OCI-LY3 (cell line): ENCODE measurements around the gene ABCG4.

ENCODE experiments used
- H2AFZ ChIP-seq: fragments of 200-600, 300-600 bp; shearing (Covaris generic); 2 replicates; pipeline ENCODE4 v1.6.0; 2014; ENCODE audit warnings: antibody characterized with exemption, low read depth, low read length
- H3K27ac ChIP-seq: fragments of 200-600, 300-600 bp; sonication (generic); 2 replicates; pipeline ENCODE4 v1.5.1; 2014; ENCODE audit warnings: mild to moderate bottlenecking, low read length, moderate library complexity, mixed read lengths
- H3K27me3 ChIP-seq: fragments of 200-600, 300-600 bp; sonication (generic); 2 replicates; pipeline ENCODE4 v1.6.1; 2014; ENCODE audit warnings: low read depth, low read length, mixed read lengths
- H3K36me3 ChIP-seq: fragments of 200-600, 300-600 bp; sonication (generic); replicated peaks from 2 replicates; pipeline ENCODE3; 2014; ENCODE audit warnings: low read depth, low read length, mixed read lengths
- H3K4me1 ChIP-seq: fragments of 300-600, 200-600 bp; sonication (generic); 2 replicates; pipeline ENCODE4 v1.6.1; 2014; ENCODE audit warnings: low read length, mixed read lengths
- H3K4me2 ChIP-seq: fragments of 200-600, 300-600 bp; sonication (generic); 2 replicates; pipeline ENCODE4 v1.6.1; 2014; ENCODE audit warnings: low read length, mixed read lengths
- H3K4me3 ChIP-seq: fragments of 300-600, 200-600 bp; sonication (generic); 2 replicates; pipeline ENCODE4 v1.5.1; 2014; ENCODE audit warnings: antibody characterized with exemption, mild to moderate bottlenecking, low read length, moderate library complexity
- H3K79me2 ChIP-seq: fragments of 300-600, 200-600 bp; shearing (Covaris generic); 2 replicates; pipeline ENCODE4 v1.6.1; 2014; ENCODE audit warnings: mild to moderate bottlenecking, low read length, mixed read lengths
- H3K9ac ChIP-seq: fragments of 300-600, 200-600 bp; shearing (Covaris generic); 2 replicates; pipeline ENCODE4 v1.6.0; 2014; ENCODE audit warnings: mild to moderate bottlenecking, low read length, moderate library complexity
- H3K9me3 ChIP-seq: fragments of 200-600, 300-600 bp; shearing (Covaris generic); 2 replicates; pipeline ENCODE4 v1.6.1; 2014; ENCODE audit warnings: low read length, mixed read lengths; ENCODE audit not compliant: insufficient read depth
- H4K20me1 ChIP-seq: fragments of 200-600, 300-600 bp; sonication (generic); 2 replicates; pipeline ENCODE4 v1.6.1; 2016; ENCODE audit warnings: low read length, mixed read lengths; ENCODE audit not compliant: insufficient read depth
- EZH2phosphoT487 ChIP-seq: fragments of 200-600 bp; shearing (Covaris generic); IDR thresholded peaks from 2 replicates; pipeline ENCODE4 v1.6.1; 2018; ENCODE audit warnings: antibody characterized with exemption, mixed run types, low read depth
- TF ChIP-seq, protein P1 (sequence below): fragments of 200-600, 300-600 bp; sonication (generic); IDR thresholded peaks from 2 replicates; pipeline ENCODE4 v1.5.1; 2014; ENCODE audit warnings: antibody characterized with exemption, low read length, low read depth

Gene ABCG4

GRCh38 chr11:119185981-119186634, 37.3 kb downstream of the ABCG4 start:
- Histone ChIP-seq H3K9me3 (no peaks in the 10 kb centered on the region), H3K36me3 (peaks cover 20% of the 10 kb centered on the region), H3K4me3 (no peak overlapping the region), H4K20me1 (no peaks in the 10 kb centered on the region), H3K27ac (no peak overlapping the region), H3K9ac (no peak overlapping the region), H3K27me3 (no peaks in the 10 kb centered on the region), H3K79me2 (no peaks in the 10 kb centered on the region), H3K4me2 (no peak overlapping the region), H3K4me1 (no peaks in the 10 kb centered on the region), H2AFZ (no peak overlapping the region)
- TF ChIP-seq, protein P1, sequence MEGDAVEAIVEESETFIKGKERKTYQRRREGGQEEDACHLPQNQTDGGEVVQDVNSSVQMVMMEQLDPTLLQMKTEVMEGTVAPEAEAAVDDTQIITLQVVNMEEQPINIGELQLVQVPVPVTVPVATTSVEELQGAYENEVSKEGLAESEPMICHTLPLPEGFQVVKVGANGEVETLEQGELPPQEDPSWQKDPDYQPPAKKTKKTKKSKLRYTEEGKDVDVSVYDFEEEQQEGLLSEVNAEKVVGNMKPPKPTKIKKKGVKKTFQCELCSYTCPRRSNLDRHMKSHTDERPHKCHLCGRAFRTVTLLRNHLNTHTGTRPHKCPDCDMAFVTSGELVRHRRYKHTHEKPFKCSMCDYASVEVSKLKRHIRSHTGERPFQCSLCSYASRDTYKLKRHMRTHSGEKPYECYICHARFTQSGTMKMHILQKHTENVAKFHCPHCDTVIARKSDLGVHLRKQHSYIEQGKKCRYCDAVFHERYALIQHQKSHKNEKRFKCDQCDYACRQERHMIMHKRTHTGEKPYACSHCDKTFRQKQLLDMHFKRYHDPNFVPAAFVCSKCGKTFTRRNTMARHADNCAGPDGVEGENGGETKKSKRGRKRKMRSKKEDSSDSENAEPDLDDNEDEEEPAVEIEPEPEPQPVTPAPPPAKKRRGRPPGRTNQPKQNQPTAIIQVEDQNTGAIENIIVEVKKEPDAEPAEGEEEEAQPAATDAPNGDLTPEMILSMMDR: no peak
- TF ChIP-seq EZH2phosphoT487: no peak

DNA sequence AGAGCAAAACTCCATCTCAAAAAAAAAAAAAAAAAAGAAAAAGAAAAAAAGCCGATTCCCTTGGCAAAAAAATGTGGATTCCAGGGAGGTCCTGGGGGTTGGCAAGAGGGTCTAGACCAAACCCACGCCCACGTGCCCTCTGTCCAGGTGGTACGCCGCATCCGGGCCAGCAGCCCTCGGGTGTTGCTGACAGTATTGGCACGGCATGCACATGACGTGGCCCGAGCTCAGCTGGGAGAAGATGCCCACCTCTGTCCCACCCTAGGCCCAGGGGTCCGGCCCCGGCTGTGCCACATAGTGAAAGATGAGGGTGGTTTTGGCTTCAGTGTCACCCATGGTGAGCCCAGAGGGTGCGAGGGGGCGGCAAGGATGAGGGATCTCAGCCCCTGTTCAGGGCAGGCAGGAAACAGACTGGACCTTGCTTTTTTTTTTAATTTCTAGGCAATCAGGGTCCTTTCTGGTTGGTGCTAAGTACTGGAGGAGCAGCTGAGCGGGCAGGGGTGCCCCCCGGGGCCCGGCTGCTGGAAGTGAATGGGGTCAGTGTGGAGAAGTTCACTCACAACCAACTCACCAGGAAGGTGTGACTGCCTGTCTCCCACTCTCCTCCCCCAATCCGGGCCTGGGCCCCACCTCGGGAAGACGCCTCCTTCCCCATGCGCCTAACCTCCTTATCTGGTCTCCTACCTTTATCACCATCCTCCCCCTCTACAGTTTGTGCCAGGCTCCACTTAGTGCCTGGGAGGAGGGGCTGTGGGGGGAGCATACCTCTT, 38.5 kb downstream of the ABCG4 start:
- TF ChIP-seq, protein P1: no peak
- TF ChIP-seq EZH2phosphoT487: no peak
- peaks cover 16% of the 10 kb centered on the region for H3K36me3 ChIP-seq
- no peaks in the 10 kb centered on the region for H4K20me1 ChIP-seq
- no peaks in the 10 kb centered on the region for H3K27me3 ChIP-seq
- no peak overlapping the region for H3K4me3 ChIP-seq
- no peak overlapping the region for H3K27ac ChIP-seq
- H3K9ac ChIP-seq: no peak overlapping the region
- H2AFZ ChIP-seq: no peak overlapping the region
- H3K9me3 ChIP-seq: no peaks in the 10 kb centered on the region
- no peaks in the 10 kb centered on the region for H3K4me1 ChIP-seq
- H3K4me2 ChIP-seq: no peak overlapping the region
- H3K79me2 ChIP-seq: no peaks in the 10 kb centered on the region

DNA sequence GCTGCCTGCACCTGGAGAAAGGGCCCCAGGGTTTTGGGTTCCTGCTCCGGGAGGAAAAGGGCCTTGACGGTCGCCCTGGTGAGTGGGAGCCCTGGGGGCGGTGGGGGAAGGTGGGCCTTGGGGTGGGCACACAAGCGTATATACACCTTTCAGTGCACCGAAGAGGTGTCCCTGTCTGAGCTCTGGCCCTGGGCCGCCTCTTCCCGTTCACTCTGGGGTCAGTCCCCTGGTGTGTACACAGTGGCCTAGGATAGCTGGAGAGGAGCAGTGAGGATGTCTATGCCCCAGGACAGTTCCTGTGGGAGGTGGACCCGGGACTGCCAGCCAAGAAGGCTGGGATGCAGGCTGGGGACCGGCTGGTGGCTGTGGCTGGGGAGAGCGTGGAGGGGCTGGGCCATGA, 39.2 kb downstream of the ABCG4 start:
- no peaks in the 10 kb centered on the region for H3K9me3 ChIP-seq
- no peaks in the 10 kb centered on the region for H3K27me3 ChIP-seq
- TF ChIP-seq EZH2phosphoT487: no peak
- TF ChIP-seq, protein P1: no peak
- no peaks in the 10 kb centered on the region for H3K79me2 ChIP-seq
- no peak overlapping the region for H3K4me2 ChIP-seq
- no peaks in the 10 kb centered on the region for H3K4me1 ChIP-seq
- H3K27ac ChIP-seq: no peak overlapping the region
- H3K9ac ChIP-seq: no peak overlapping the region
- no peak overlapping the region for H3K4me3 ChIP-seq
- no peaks in the 10 kb centered on the region for H4K20me1 ChIP-seq
- H2AFZ ChIP-seq: no peak overlapping the region
- H3K36me3 ChIP-seq: peaks cover 13% of the 10 kb centered on the region

DNA sequence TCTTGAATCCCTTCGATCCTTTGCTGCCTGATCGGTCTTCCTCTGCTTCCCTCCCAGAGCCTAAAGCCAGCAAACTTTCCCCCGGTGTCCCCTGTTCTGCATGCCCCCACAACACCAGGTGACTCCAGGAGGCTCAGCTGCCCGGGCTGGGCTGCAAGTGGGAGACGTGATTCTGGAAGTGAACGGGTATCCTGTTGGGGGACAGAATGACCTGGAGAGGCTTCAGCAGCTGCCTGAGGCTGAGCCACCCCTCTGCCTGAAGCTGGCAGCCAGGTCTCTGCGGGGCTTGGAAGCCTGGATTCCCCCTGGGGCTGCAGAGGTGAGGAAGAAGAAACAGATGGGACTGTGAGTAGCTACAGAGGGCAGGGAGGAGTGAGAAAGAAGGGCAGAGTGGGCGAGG, 40.0 kb downstream of the ABCG4 start:
- H3K9ac ChIP-seq: no peak overlapping the region
- no peak overlapping the region for H3K27ac ChIP-seq
- no peak for TF ChIP-seq EZH2phosphoT487
- TF ChIP-seq, protein P1: no peak
- H3K4me1 ChIP-seq: no peaks in the 10 kb centered on the region
- no peaks in the 10 kb centered on the region for H4K20me1 ChIP-seq
- H3K4me2 ChIP-seq: no peak overlapping the region
- no peaks in the 10 kb centered on the region for H3K9me3 ChIP-seq
- H2AFZ ChIP-seq: no peak overlapping the region
- H3K36me3 ChIP-seq: peaks cover 4% of the 10 kb centered on the region
- no peaks in the 10 kb centered on the region for H3K79me2 ChIP-seq
- H3K4me3 ChIP-seq: no peak overlapping the region
- no peaks in the 10 kb centered on the region for H3K27me3 ChIP-seq
